Stimulated activated CD8-positive, alpha-beta memory T cell treated with anti-CD3 and anti-CD28 coated beads, Interleukin-7, amount 100 ng/mL, for 4 hours (primary cell): ENCODE measurements around the gene KRTAP24-1.

Source experiments
- DNase-seq, 2 donors: peaks; one replicate each; pipeline ENCODE4 v3.0.0-alpha.2; 2020; ENCODE audit warnings: low read depth in 2 of 2

Gene KRTAP24-1

DNA sequence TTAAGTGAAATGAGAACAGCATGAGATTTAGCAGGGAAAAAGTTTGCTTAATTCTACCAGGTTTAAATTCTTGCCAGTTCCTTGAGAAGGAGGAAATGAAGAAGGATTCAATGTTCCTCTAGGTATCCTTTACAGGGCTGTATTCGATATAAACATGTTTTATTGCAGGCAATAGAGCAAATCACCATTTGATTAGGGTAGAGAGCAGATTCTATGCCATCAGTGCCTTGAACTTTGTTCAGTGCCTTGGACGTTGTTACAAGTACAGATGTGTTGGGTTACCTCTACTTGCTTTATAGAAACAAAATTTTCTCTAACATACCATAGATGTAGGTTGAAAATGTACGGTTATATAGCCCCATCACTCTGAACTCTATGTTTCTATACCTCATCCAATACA, 48.7 kb downstream of the KRTAP24-1 start:
- DNase-seq: no peak

DNA sequence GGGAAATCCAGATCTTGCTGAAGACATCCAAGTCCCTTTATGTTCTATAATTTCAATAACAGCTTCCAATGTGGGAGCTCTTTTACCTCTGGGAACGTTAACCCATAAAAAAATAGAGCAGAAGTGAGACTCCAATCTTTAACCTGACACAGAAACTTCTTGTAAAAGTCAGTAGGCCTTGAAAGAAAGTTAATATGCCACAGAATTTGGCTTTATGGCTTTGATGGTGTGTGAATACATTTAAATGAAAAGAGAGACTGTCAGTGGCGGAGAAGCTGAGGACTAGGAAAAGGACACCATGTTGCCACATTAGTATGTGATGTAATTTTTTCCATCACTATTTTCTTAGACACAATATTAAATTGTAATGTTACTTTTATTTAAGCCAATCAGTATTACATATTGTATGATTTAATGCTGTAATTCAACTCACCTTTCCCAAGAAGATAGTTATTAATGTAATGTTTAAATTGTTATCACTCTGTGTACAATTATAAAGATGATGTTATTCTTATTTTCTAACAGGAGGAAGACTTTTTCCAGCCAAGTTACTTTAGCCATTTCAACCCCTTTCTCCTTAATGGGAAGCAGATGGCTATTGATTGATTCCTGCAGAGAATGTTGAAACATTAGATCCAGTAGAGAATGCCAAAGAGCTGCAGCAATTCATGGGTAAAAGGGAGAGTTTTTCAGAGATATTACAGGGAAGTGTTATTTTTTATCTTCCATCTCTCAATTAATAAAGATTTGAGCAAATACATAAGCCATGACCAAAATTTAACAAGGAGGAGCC, 49.3 kb downstream of the KRTAP24-1 start:
- DNase-seq: no peak

DNA sequence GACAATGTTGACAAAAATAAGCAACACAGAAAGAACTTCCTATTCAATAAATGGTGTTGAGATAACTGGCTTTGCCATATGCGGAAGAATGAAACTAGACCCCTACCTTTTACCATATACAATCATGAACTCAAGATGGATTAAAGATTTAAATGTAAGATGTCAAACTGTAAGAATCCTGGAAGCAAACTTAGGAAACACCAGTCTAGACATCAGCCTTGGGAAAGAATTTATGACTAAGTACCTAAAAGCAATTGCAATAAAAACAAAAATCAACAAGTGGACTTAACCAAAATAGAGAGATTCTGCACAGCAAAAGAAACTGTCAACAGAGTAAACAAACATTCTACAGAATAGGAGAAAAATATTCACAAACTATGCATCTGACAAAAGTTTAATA, 50.7 kb downstream of the KRTAP24-1 start:
- no peak for DNase-seq
